HG03575 (cell line): ENCODE measurements around the gene BCO2.

Experiments used
- ATAC-seq: cut with Tn5 transposase; IDR thresholded peaks from one replicate; pipeline ENCODE4 v1.9.1; 2021; ENCODE audit not compliant: unreplicated experiment, insufficient number of reproducible peaks, low FRiP score; ENCODE audit errors: extremely low read depth

The BCO2 gene

GRCh38 chr11:112206071-112206470 lies 30.8 kb downstream of the BCO2 start:
- ATAC-seq: no peak

GRCh38 chr11:112210890-112211289 lies 35.6 kb downstream of the BCO2 start:
- no peak for ATAC-seq

- no peak for ATAC-seq
Observed at GRCh38 chr11:112211536-112211935, 36.2 kb downstream of the BCO2 start.

- ATAC-seq: no peak
Observed at GRCh38 chr11:112212290-112212689, 37.0 kb downstream of the BCO2 start.

GRCh38 chr11:112212710-112213109 lies 37.4 kb downstream of the BCO2 start:
- ATAC-seq: no peak

GRCh38 chr11:112213753-112214152 lies 38.4 kb downstream of the BCO2 start:
- no peak for ATAC-seq

GRCh38 chr11:112215621-112216020 lies 40.3 kb downstream of the BCO2 start:
- ATAC-seq: no peak

GRCh38 chr11:112216561-112217105 lies 41.3 kb downstream of the BCO2 start:
- no peak for ATAC-seq

GRCh38 chr11:112219476-112220232 lies 44.3 kb downstream of the BCO2 start:
- no peak for ATAC-seq

GRCh38 chr11:112221274-112221835 lies 46.0 kb downstream of the BCO2 start:
- ATAC-seq: no peak

GRCh38 chr11:112222303-112222702 lies 47.0 kb downstream of the BCO2 start:
- no peak for ATAC-seq

- ATAC-seq: no peak
Observed at GRCh38 chr11:112223121-112223520, 47.8 kb downstream of the BCO2 start.

GRCh38 chr11:112223754-112224532 lies 48.6 kb downstream of the BCO2 start:
- ATAC-seq: no peak

GRCh38 chr11:112225753-112226061 lies 50.4 kb downstream of the BCO2 start:
- ATAC-seq: no peak

- peak; percentile 85 for ATAC-seq
Observed at GRCh38 chr11:112226062-112226830, 50.9 kb downstream of the BCO2 start, which contains the start of gene PTS. TSS of gene PTS (plus strand) at chr11:112226428. CDS start at chr11:112226444, 16 bp downstream.

GRCh38 chr11:112226831-112227401 lies 51.6 kb downstream of the BCO2 start:
- ATAC-seq: peak; percentile 5

GRCh38 chr11:112227471-112227870 lies 52.2 kb downstream of the BCO2 start:
- no peak for ATAC-seq

- no peak for ATAC-seq
Observed at GRCh38 chr11:112228706-112229105, 53.4 kb downstream of the BCO2 start.

GRCh38 chr11:112229159-112229558 lies 53.8 kb downstream of the BCO2 start:
- ATAC-seq: no peak
